K562 (cell line): ENCODE results near the gene TLX2. TPM values are rescaled to one million over a fixed set of nuclear protein-coding genes. Genes with fewer than 3 reads are reported as not detected.

Experiments used
- ATAC-seq: fragments of 200-7000 bp; cut with Tn5 transposase; 3 replicates; pipeline ENCODE4 v1.9.1; 2020; ENCODE audit warnings: moderate library complexity
- BruUV-seq: library from RNA; stranded (reverse); fragments of 400-500 nt; replicated peaks from 2 replicates; lab custom pipeline; 2021; lab: Mats Ljungman, UMichigan
- CTCF ChIA-PET: fragments of 300-600 bp; formaldehyde crosslinking; extraction: SDS; loops from one replicate; lab custom pipeline; 2021; ENCODE audit warnings: low intra/inter-chr PET ratio; lab: Yijun Ruan, JAX
- POLR2A ChIA-PET: fragments of 300-600, 350-650 bp; sonication (Branson Sonifier 250); formaldehyde crosslinking; extraction: SDS; loops from one replicate; lab custom pipeline; 2021; ENCODE audit warnings: antibody characterized with exemption, inconsistent platforms; lab: Yijun Ruan, JAX
- DNase-seq, 4 experiments: peaks; one replicate each; pipeline versions ENCODE4 v3.0.0 to v3.0.0-alpha.2; 2011 to 2018; ENCODE audit warnings: low spot score in 3 of 4, mixed read lengths in 3 of 4; ENCODE audit errors: extremely low read depth in 1 of 4
- FAIRE-seq: peaks from 2 replicates; lab custom pipeline; 2011; peaks lifted over from hg19 to GRCh38; lab: Jason Lieb, UNC
- H2AFZ ChIP-seq: 2 replicates; pipeline ENCODE4 v1.6.0; 2011; ENCODE audit warnings: low read depth, low read length, control low read depth, inconsistent platforms
- H3K27ac ChIP-seq: fragments of 200-600 bp; 3 replicates; pipeline ENCODE4 v1.8.0; 2011; ENCODE audit warnings: low read depth, mild to moderate bottlenecking, control low read depth, inconsistent platforms, low read length, moderate library complexity, mixed read lengths; ENCODE audit errors: extremely low read depth
- H3K27me3 ChIP-seq, 2 experiments: fragments of 300-600 bp in 1 of 2; 2 replicates in 1 of 2; 3 replicates in 1 of 2; pipeline versions ENCODE4 v1.6.0 to v1.8.0; 2011; ENCODE audit warnings: inconsistent platforms in 2 of 2, low read length in 2 of 2, mild to moderate bottlenecking in 1 of 2, mixed read lengths in 1 of 2, moderate library complexity in 1 of 2; ENCODE audit not compliant: control insufficient read depth in 2 of 2, insufficient read depth in 2 of 2
- H3K36me3 ChIP-seq: fragments of 300-600 bp; 3 replicates; pipeline ENCODE4 v1.8.0; 2011; ENCODE audit warnings: mild to moderate bottlenecking, low read length, inconsistent platforms; ENCODE audit not compliant: control insufficient read depth, insufficient read depth
- H3K4me1 ChIP-seq, 2 experiments: fragments of 200-600 bp in 1 of 2; replicated peaks in 1 of 2; 2 replicates in 1 of 2; 3 replicates in 1 of 2; pipeline versions ENCODE4 v1.5.1 to v1.8.0; 2011; ENCODE audit warnings: inconsistent platforms in 2 of 2, low read length in 2 of 2, mild to moderate bottlenecking in 1 of 2, mixed read lengths in 1 of 2, moderate library complexity in 1 of 2; ENCODE audit not compliant: control insufficient read depth in 2 of 2, insufficient read depth in 2 of 2
- H3K4me2 ChIP-seq: 2 replicates; pipeline ENCODE4 v1.6.1; 2011; ENCODE audit warnings: low read length, control low read depth, inconsistent platforms, mixed read lengths; ENCODE audit not compliant: insufficient read depth
- H3K4me3 ChIP-seq: fragments of 200-600 bp; sonication (generic), shearing (Covaris generic); 2 replicates; pipeline ENCODE4 v1.5.1; 2016; ENCODE audit warnings: control low read depth, inconsistent platforms
- H3K79me2 ChIP-seq: fragments of 200-600 bp; 3 replicates; pipeline ENCODE4 v1.8.0; 2011; ENCODE audit warnings: low read length, inconsistent platforms; ENCODE audit not compliant: control insufficient read depth, insufficient read depth
- H3K9ac ChIP-seq, 2 experiments: 2 replicates each; pipeline versions ENCODE4 v1.6.0 to v1.6.1; 2011; ENCODE audit warnings: low read depth in 2 of 2, low read length in 2 of 2, control low read depth in 1 of 2, inconsistent platforms in 1 of 2, mild to moderate bottlenecking in 1 of 2, mixed read lengths in 1 of 2; ENCODE audit not compliant: insufficient read depth in 1 of 2
- H3K9me1 ChIP-seq: one replicate; pipeline ENCODE4 v1.6.0; 2011; ENCODE audit warnings: inconsistent platforms, mild to moderate bottlenecking, low read length, moderate library complexity; ENCODE audit not compliant: control insufficient read depth, insufficient read depth
- H3K9me3 ChIP-seq: replicated peaks from 2 replicates; pipeline ENCODE4 v1.5.1; 2011; ENCODE audit warnings: low read depth, low read length, inconsistent platforms; ENCODE audit not compliant: control insufficient read depth, insufficient read depth
- H4K20me1 ChIP-seq: replicated peaks from 2 replicates; pipeline ENCODE4 v1.6.1; 2011; ENCODE audit warnings: low read length, inconsistent platforms, mixed read lengths; ENCODE audit not compliant: control insufficient read depth, insufficient read depth
- BACH1 ChIP-seq: fragments of 200-800 bp; sonication (Bioruptor generic); IDR thresholded peaks from 2 replicates; pipeline ENCODE4 v1.6.1; 2016; ENCODE audit warnings: missing genetic modification characterization, missing compliant biosample characterization
- BRCA1 ChIP-seq, 2 experiments: fragments of 450-650 bp in 1 of 2; sonication (generic) in 1 of 2; formaldehyde crosslinking in 1 of 2; IDR thresholded peaks; 2 replicates each; pipeline versions ENCODE4 v1.5.0 to v1.6.1; 2017 to 2020; ENCODE audit warnings: mild to moderate bottlenecking in 1 of 2, missing genetic modification reagents in 1 of 2
- CCAR2 ChIP-seq: fragments of 200-400 bp; formaldehyde crosslinking; IDR thresholded peaks from 2 replicates; pipeline ENCODE4 v1.6.1; 2017; ENCODE audit warnings: mild to moderate bottlenecking, low read depth, low read length
- CHD4 ChIP-seq: fragments of 200-600 bp; sonication (generic); IDR thresholded peaks from 3 replicates; pipeline ENCODE4 v1.6.1; 2012; ENCODE audit warnings: low read depth, mild to moderate bottlenecking, mixed read lengths, low read length, inconsistent platforms; ENCODE audit not compliant: insufficient read depth, insufficient replicate concordance, poor library complexity, severe bottlenecking
- ESRRB ChIP-seq: fragments of 250-450 bp; sonication (Bioruptor Pico); IDR thresholded peaks from 2 replicates; pipeline ENCODE4 v1.5.0; 2020; ENCODE audit warnings: mild to moderate bottlenecking, moderate library complexity, borderline replicate concordance
- FIP1L1 ChIP-seq: fragments of 200-400 bp; formaldehyde crosslinking; IDR thresholded peaks from 2 replicates; pipeline ENCODE4 v1.6.1; 2018; ENCODE audit warnings: mild to moderate bottlenecking, low read depth, low read length; ENCODE audit not compliant: poor library complexity, severe bottlenecking
- GABPB2 ChIP-seq: fragments of 250-450 bp; sonication (Bioruptor Pico); conservative IDR thresholded peaks from 2 replicates; pipeline ENCODE4 v1.5.1; 2021; ENCODE audit warnings: mild to moderate bottlenecking
- KLF1 ChIP-seq: fragments of 450-650 bp; IDR thresholded peaks from 2 replicates; pipeline ENCODE4 v1.6.1; 2016; ENCODE audit warnings: missing genetic modification characterization, missing compliant biosample characterization
- LEF1 ChIP-seq: fragments of 450-650 bp; IDR thresholded peaks from 2 replicates; pipeline ENCODE4 v1.6.1; 2016; ENCODE audit warnings: mild to moderate bottlenecking
- MEF2A ChIP-seq: IDR thresholded peaks from 2 replicates; pipeline ENCODE4 v1.6.1; 2011; ENCODE audit warnings: low read depth, mild to moderate bottlenecking, low read length, moderate library complexity; ENCODE audit not compliant: control insufficient read depth
- PHF20 ChIP-seq: fragments of 450-650 bp; IDR thresholded peaks from 2 replicates; pipeline ENCODE4 v1.6.1; 2018; ENCODE audit not compliant: partially characterized antibody
- RBM22 ChIP-seq: fragments of 200-400 bp; formaldehyde crosslinking; IDR thresholded peaks from 2 replicates; pipeline ENCODE4 v1.6.1; 2018; ENCODE audit warnings: low read length, low read depth; ENCODE audit not compliant: poor library complexity, severe bottlenecking
- TOE1 ChIP-seq, 2 experiments: fragments of 450-650 bp in 1 of 2; sonication (generic) in 1 of 2; formaldehyde crosslinking in 1 of 2; IDR thresholded peaks; 2 replicates each; pipeline versions ENCODE4 v1.7.1 to v1.8.0; 2016 to 2022; ENCODE audit warnings: borderline replicate concordance in 2 of 2, mild to moderate bottlenecking in 2 of 2, antibody characterized with exemption in 1 of 2, inconsistent platforms in 1 of 2, low read depth in 1 of 2, missing genetic modification reagents in 1 of 2, moderate library complexity in 1 of 2
- WGBS: fragments of 100-300 bp; shearing (Covaris generic); methylation state at CpG from one replicate; pipeline ENCODE4 v1.1.6; 2016; ENCODE audit warnings: low coverage, mixed read lengths; ENCODE audit not compliant: insufficient coverage; ENCODE audit errors: missing lambda C conversion rate; 5-methylcytosine and 5-hydroxymethylcytosine counted together
- in situ Hi-C: fragments of 300-500 bp; cut with MboI; formaldehyde crosslinking; loops from 4 replicates; pipeline ENCODE4 v1.15.0; 2018; ENCODE audit warnings: inconsistent platforms, mixed read lengths
- intact Hi-C: fragments of 100-400 bp; cut with micrococcal nuclease; formaldehyde crosslinking; loops from 2 replicates; pipeline ENCODE4 v1.14.2; 2022
- polyA plus RNA-seq, 8 experiments: library from polyadenylated mRNA; depleted of rRNA in 4 of 8; stranded (reverse) in 5 of 8; unstranded in 3 of 8; fragments of >200 nt; fragmentation: Nextera tagmentation in 2 of 8; fragmentation: Illumina TruSeq in 1 of 8; extraction: Ambion mirVana in 2 of 8; extraction: Trizol in 1 of 8; gene quantifications; 2 replicates each; pipeline versions ENCODE4 v1.2.1 to v1.2.3, GENCODE V29; 2011 to 2014; ENCODE audit warnings: inconsistent platforms in 1 of 8, missing spikeins in 1 of 8
- total RNA-seq, 7 experiments: library from RNA; depleted of rRNA in 6 of 7; stranded (reverse); fragments of >200 nt in 6 of 7; fragmentation: Illumina TruSeq in 2 of 7; extraction: Trizol in 2 of 7; gene quantifications; 2 replicates each; pipeline versions ENCODE4 v1.2.1 to v1.2.3, GENCODE V29; 2011 to 2021; ENCODE audit warnings: low replicate concordance in 1 of 7
- TF ChIP-seq, protein P1 (sequence below): fragments of 450-650 bp; IDR thresholded peaks from 2 replicates; pipeline ENCODE4 v1.6.1; 2017; ENCODE audit warnings: antibody characterized with exemption
- TF ChIP-seq, protein P2 (sequence below): sonication (generic); formaldehyde crosslinking; IDR thresholded peaks from 2 replicates; pipeline ENCODE4 v1.8.1; 2023; ENCODE audit warnings: mild to moderate bottlenecking, missing genetic modification reagents
- TF ChIP-seq, protein P3 (sequence below), 2 experiments: fragments of 250-450 bp in 1 of 2; fragments of 450-650 bp in 1 of 2; sonication (Bioruptor Pico) in 1 of 2; IDR thresholded peaks; 2 replicates each; pipeline versions ENCODE4 v1.6.1 to v1.8.0; 2016 to 2021; ENCODE audit warnings: mild to moderate bottlenecking in 2 of 2, moderate library complexity in 2 of 2, missing compliant biosample characterization in 1 of 2, missing genetic modification characterization in 1 of 2
- TF ChIP-seq, protein P4 (sequence below): fragments of 250-450 bp; sonication (Bioruptor Pico); IDR thresholded peaks from 2 replicates; pipeline ENCODE4 v1.8.0; 2022; ENCODE audit warnings: moderate library complexity, mild to moderate bottlenecking, inconsistent platforms

The TLX2 gene
- total and polyA plus RNA-seq, 9 of the 15 experiments (the other 6 are each of a cell fraction or from before 2014, with no cell fraction given): not detected

DNA sequence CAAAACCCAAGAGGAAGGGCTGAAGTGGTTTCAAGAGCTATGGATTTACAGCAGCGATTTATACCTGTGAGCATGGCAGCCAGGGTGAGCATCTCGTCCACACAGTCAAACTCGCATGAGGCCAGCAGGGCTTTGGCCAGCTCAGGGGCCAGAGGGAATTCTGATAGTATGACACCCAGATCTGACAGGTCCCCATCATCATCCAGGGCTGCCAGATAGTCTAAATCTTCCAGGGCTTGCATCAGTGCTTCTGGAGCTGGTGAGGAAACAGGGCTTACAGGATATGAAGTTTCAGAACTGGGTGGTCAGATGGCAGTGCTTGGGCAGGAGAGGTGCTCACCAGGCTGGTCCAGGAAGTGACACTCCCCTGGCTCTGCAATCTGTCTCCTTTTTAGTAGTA is 8.3 kb downstream of the TLX2 start:
- Histone ChIP-seq H3K36me3 (peaks cover 20% of the 10 kb centered on the region), H3K9me3 (no peaks in the 10 kb centered on the region), H3K9me1 (no peaks in the 10 kb centered on the region), H2AFZ (no peak overlapping the region), H3K27me3 (no peaks in the 10 kb centered on the region), H3K79me2 (peaks cover 9% of the 10 kb centered on the region), H3K4me1 (no peaks in the 10 kb centered on the region; a peak in 1 of 5 replicates), H3K4me2 (no peak overlapping the region), H3K4me3 (no peak overlapping the region), H4K20me1 (no peaks in the 10 kb centered on the region), H3K9ac (no peak overlapping the region), H3K27ac (no peak overlapping the region)
- BruUV-seq: no TSS peak
- intact Hi-C loops: no loop called here
- in situ Hi-C loops: no loop called here
- CTCF ChIA-PET: no interaction called here
- FAIRE-seq (no peak), ATAC-seq (no peak), DNase-seq (no peak)
- WGBS: 17% methylated on average over 3 of the region's 3 CpGs
- POLR2A ChIA-PET: interaction anchor here (1.0 to 1.4 kb wide), 4 partner anchors 12 to 26 kb away, joined by 3 to 9 read pairs (median 4); partner anchors contain the start of gene PCGF1
- TF ChIP-seq, protein P1, sequence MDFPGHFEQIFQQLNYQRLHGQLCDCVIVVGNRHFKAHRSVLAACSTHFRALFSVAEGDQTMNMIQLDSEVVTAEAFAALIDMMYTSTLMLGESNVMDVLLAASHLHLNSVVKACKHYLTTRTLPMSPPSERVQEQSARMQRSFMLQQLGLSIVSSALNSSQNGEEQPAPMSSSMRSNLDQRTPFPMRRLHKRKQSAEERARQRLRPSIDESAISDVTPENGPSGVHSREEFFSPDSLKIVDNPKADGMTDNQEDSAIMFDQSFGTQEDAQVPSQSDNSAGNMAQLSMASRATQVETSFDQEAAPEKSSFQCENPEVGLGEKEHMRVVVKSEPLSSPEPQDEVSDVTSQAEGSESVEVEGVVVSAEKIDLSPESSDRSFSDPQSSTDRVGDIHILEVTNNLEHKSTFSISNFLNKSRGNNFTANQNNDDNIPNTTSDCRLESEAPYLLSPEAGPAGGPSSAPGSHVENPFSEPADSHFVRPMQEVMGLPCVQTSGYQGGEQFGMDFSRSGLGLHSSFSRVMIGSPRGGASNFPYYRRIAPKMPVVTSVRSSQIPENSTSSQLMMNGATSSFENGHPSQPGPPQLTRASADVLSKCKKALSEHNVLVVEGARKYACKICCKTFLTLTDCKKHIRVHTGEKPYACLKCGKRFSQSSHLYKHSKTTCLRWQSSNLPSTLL: no peak
- TF ChIP-seq BACH1 (tag): no peak
- TF ChIP-seq BRCA1 (IDR thresholded peaks at IDR 0.05): no peak
- no peak for TF ChIP-seq BRCA1 (CRISPR knock-in tag; IDR thresholded peaks at IDR 0.05)
- TF ChIP-seq LEF1: no peak
- no peak for TF ChIP-seq TOE1 (IDR thresholded peaks at IDR 0.05; ENCODE audit: borderline replicate concordance)
- TF ChIP-seq TOE1 (CRISPR knock-in tag; IDR thresholded peaks at IDR 0.05; ENCODE audit: borderline replicate concordance, low read depth): no peak
- TF ChIP-seq KLF1: no peak
- no peak for TF ChIP-seq RBM22
- TF ChIP-seq FIP1L1: no peak
- no peak for TF ChIP-seq GABPB2 (CRISPR knock-in tag)
- TF ChIP-seq CHD4: no peak
- TF ChIP-seq, protein P2, sequence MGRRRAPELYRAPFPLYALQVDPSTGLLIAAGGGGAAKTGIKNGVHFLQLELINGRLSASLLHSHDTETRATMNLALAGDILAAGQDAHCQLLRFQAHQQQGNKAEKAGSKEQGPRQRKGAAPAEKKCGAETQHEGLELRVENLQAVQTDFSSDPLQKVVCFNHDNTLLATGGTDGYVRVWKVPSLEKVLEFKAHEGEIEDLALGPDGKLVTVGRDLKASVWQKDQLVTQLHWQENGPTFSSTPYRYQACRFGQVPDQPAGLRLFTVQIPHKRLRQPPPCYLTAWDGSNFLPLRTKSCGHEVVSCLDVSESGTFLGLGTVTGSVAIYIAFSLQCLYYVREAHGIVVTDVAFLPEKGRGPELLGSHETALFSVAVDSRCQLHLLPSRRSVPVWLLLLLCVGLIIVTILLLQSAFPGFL (CRISPR knock-in tag): no peak
- TF ChIP-seq, protein P3, sequence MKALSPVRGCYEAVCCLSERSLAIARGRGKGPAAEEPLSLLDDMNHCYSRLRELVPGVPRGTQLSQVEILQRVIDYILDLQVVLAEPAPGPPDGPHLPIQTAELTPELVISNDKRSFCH (CRISPR knock-in tag; IDR thresholded peaks at IDR 0.05): no peak
- TF ChIP-seq, protein P3 (tag; IDR thresholded peaks at IDR 0.05): no peak
- no peak for TF ChIP-seq ESRRB (CRISPR knock-in tag)
- TF ChIP-seq PHF20: no peak
- no peak for TF ChIP-seq CCAR2
- TF ChIP-seq, protein P4, sequence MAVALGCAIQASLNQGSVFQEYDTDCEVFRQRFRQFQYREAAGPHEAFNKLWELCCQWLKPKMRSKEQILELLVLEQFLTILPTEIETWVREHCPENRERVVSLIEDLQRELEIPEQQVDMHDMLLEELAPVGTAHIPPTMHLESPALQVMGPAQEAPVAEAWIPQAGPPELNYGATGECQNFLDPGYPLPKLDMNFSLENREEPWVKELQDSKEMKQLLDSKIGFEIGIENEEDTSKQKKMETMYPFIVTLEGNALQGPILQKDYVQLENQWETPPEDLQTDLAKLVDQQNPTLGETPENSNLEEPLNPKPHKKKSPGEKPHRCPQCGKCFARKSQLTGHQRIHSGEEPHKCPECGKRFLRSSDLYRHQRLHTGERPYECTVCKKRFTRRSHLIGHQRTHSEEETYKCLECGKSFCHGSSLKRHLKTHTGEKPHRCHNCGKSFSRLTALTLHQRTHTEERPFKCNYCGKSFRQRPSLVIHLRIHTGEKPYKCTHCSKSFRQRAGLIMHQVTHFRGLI: no peak
- no peak for TF ChIP-seq MEF2A
